Measurements from ENCODE around the gene SPRYD7.
"Not testable (repeated sequence)": the region's sequence is repeated elsewhere in the genome, so short reads cannot be mapped to it uniquely, and the experiment has no call there.

The SPRYD7 gene

DNA sequence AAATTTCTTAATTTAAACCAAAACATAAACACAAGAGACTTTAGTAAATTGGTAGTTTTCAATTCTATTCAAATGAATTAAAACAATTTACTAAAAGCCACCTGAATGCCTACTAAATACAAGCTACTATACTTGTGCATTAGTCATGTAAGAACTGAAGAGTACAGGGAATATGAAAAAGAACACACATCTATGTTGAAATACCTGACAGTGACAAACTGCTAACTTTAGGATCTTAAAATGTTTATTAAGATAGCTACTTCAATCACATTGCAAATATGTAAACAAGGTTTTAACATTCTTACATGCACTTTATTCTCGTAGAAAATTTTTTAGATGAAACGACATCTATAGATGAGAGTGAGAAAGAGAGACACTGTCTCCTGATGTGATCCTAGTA is 4.1 kb downstream of the SPRYD7 start:
- no peak for DNase-seq

- no peak for DNase-seq
These were observed 8.4 kb downstream of the SPRYD7 start for GRCh38 chr13:49927755-49928154.

- no peak for DNase-seq
These were observed 10.2 kb downstream of the SPRYD7 start for GRCh38 chr13:49925881-49926418.

DNA sequence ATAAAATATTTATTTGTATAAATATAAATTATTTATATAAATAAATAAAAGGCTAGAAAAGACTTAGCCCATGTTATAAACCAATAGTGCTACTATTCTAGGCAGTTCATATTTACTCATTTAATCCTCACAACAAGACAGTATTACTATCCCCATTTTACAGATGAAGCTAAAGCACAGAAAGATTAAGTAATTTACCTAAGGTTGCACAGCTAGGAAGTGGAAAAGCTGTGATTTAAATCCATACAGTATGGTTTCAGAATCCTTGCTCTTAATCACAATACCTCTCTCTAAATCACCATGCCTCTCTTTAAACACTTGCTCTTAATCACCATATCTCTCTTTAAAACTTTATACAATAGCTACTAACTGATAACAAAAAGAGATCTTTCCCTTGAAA is 13.8 kb downstream of the SPRYD7 start:
- DNase-seq, result no peak

- DNase-seq, result not testable (repeated sequence)
These were observed 15.2 kb downstream of the SPRYD7 start for GRCh38 chr13:49920969-49921368.

GRCh38 chr13:49918106-49918505 is 18.0 kb downstream of the SPRYD7 start:
- DNase-seq, result not testable (repeated sequence)

DNA sequence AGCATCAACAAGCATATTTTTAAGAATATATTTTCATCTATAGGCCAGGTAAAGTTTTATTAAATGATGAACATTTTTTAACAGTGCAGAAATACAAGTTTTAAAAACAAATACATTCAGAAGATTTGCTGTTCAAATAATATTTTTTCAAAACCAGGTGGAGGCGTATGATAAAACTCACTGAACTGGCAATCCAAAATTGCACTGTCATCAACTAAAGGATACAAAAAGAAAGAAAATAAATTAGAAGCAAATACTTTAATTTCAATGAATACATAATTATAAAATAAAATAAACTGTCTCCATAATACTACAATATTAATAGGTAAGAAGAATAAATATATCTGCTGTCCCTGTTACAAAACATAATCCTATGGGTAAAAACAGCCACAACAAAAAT is 21.2 kb downstream of the SPRYD7 start:
- DNase-seq, result no peak

DNA sequence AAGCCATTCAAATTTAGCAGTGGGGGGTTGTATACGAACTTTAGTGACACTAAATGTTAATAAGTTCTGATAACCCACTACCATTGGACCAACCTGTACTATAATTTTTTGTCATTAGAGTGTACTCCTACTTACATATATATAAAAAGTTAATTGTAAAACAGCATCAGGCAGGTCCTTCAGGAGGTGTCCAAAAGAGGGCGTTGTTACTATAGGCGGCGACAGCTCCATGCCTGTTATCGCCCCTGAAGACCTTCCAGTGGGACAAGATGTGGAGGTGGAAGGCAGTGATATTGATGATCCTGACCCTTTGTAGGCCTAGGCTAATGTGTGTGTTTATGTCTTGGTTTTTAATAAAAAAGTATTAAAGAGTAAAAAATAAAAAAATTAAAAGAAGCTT is 27.5 kb downstream of the SPRYD7 start:
- no peak for DNase-seq

DNA sequence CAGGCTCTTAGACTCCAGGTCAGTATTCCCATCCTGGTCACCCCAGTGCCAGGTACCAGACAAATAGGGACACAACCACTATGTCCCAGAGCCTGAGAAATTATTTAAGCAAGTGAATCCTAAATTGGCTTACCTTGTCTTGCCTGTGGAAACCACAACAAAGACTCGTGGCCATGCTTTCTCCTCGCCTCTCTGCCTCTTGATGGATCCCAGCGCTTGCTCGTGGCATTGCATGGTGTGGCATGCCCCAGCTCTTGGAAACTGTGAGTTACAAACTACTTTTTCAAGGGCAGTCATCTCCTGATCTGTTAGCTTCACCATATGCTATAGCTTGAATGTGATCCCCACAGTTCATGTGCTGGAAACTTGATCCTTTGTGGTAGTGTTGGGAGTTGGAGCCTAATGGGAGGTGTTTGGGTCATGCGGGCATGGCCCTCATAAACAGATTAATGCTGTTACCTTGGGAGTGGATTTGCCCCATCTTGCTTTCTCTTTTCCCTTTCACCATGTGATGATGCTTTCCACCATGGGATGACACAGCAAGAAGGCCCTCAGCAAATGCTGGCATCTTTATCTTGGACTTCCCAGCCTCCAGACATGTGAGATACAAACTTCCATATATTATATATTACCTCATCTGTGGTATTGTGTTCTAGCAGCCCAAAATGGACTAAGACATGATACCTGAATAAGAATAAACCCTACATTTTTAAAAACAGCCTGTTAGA is 31.2 kb downstream of the SPRYD7 start:
- DNase-seq, result no peak

DNA sequence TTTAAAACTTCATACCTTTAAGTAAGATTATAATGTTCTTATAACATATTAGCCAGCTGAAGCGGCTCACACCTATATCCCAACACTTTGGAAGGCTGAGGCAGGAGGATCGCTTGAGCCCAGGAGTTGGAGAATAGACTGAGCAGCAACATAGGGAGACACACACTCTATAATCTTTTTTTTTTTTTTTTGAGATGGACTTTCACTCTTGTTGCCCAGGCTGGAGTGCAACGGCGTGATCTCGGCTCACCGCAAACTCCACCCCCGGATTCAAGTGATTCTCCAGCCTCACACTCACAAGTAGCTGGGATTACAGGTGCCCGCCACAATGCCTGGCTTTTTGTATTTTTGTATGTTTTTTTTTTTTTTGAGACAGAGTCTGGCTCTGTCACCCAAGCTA is 37.3 kb downstream of the SPRYD7 start:
- no peak for DNase-seq

DNA sequence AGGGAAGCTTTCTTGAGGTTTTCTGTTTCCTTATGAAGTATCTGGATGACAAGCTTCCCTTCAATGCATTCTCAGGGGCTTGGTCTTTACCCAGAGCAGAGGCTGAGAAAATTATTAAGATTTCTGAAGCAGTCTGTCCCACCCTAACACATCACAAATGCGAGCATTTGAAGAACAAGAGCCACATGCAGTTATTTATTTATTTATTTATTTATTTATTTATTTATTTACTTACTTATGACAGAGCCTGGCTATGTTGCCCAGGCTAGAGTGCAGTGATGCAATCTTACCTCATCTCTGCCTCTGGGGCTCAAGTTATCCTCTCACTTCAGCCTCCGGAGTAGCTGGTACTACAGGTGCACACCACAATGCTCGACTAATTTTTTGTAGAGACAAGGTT is 38.4 kb downstream of the SPRYD7 start:
- DNase-seq, result no peak

- DNase-seq, result no peak
These were observed 40.3 kb downstream of the SPRYD7 start for GRCh38 chr13:49895826-49896225.

- no peak for DNase-seq
These were observed 42.5 kb downstream of the SPRYD7 start for GRCh38 chr13:49893591-49893990.

GRCh38 chr13:49890376-49890775 is 45.8 kb downstream of the SPRYD7 start:
- no peak for DNase-seq

DNA sequence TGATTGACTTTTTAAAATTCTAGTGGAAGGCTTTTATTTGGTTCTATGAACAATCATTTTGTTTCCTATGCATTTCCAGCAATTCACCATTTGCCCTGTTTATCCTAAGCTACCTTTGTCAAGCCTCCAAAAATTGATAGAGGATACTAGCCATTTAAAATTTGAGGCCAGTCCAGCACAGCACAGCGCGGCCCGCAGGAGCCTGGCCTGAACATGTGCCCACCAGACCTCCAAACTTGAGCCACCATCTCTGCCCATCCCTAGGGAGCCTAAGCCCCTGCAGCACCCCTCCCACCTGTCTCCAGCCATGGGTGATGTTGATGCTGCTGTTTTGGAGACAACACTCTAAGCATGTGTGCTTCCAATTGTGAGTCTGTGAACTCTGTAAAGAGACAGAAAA is 57.5 kb downstream of the SPRYD7 start:
- no peak for DNase-seq

GRCh38 chr13:49877629-49878218 is 58.4 kb downstream of the SPRYD7 start:
- no peak for DNase-seq

- no peak for DNase-seq
These were observed 61.7 kb downstream of the SPRYD7 start for GRCh38 chr13:49874430-49874829.

GRCh38 chr13:49869519-49869918 is 66.6 kb downstream of the SPRYD7 start:
- peak; percentile 19 for DNase-seq

DNA sequence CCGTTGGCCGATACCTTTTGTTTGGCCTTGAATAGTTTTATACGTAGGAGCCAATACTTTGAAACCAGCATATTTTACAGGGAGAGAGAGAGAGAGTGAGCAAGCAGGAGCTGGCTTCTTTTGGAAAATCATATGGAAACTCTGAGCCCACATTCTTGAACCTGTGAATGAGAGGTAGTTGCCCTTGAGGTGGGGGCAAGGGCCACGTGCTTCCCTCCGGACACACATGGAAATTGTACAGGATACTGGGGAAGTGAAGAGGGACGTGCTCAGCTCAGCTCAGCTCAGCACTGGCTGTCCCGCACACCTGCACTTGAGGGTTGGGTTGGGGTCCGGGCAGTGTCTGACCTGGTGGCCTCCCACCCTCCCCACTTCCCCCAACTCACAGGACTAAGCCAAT is 68.3 kb downstream of the SPRYD7 start:
- no peak for DNase-seq

- no peak for DNase-seq
These were observed 70.9 kb downstream of the SPRYD7 start for GRCh38 chr13:49865218-49865617.

DNA sequence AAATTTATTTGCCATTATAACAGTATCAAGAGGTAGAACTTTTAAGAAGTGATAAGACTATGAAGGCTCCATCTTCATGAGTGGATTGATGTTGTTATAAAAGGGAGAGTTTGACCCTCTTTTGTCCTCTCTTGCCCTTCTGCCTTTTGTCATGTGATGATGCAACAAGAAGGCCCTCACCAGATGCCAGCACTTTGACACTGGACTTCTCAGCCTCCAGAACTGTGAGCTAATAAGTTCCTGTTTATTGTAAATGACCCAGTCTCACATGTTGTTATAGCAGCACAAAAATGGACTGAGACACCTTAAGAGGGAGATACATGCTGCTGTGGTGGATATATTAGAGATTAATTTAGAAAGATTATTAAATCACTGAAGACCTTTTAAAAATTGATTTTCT is 71.6 kb downstream of the SPRYD7 start:
- DNase-seq, result no peak

All from COR-L47 (cell line).